HepG2 (cell line): ENCODE data around the gene TTC39B.

Source experiments
- GABPA ChIP-seq, 2 experiments: IDR thresholded peaks; 2 replicates each; pipeline ENCODE4 v1.6.1; 2011 to 2016; ENCODE audit warnings: low read depth in 2 of 2, low read length in 1 of 2, missing biosample characterization in 1 of 2, missing genetic modification characterization in 1 of 2
- MTA3 ChIP-seq: sonication (generic); formaldehyde crosslinking; IDR thresholded peaks from 2 replicates; pipeline ENCODE4 v1.4.0; 2020; ENCODE audit warnings: missing genetic modification reagents
- SMAD3 ChIP-seq: sonication (generic); formaldehyde crosslinking; IDR thresholded peaks from 2 replicates; pipeline ENCODE4 v1.4.0; 2020; ENCODE audit warnings: missing genetic modification reagents
- SRY ChIP-seq: sonication (generic); formaldehyde crosslinking; IDR thresholded peaks from 2 replicates; pipeline ENCODE4 v1.8.0; 2022; ENCODE audit warnings: mild to moderate bottlenecking, missing genetic modification reagents
- TCF7 ChIP-seq: sonication (generic); IDR thresholded peaks from 2 replicates; pipeline ENCODE4 v1.6.1; 2016; ENCODE audit warnings: antibody characterized with exemption, low read depth
- TEAD3 ChIP-seq: optimal IDR thresholded peaks from 2 replicates; pipeline ENCODE3; 2016; ENCODE audit warnings: borderline replicate concordance
- ZNF33A ChIP-seq: sonication (generic); formaldehyde crosslinking; IDR thresholded peaks from 2 replicates; pipeline ENCODE4 v1.5.1; 2020; ENCODE audit warnings: missing genetic modification reagents, mild to moderate bottlenecking, moderate library complexity, borderline replicate concordance
- ZNF546 ChIP-seq: sonication (generic); formaldehyde crosslinking; conservative IDR thresholded peaks from 2 replicates; pipeline ENCODE4 v1.8.1; 2023; ENCODE audit warnings: mild to moderate bottlenecking, missing genetic modification reagents
- ZNF616 ChIP-seq: sonication (generic); formaldehyde crosslinking; IDR thresholded peaks from 2 replicates; pipeline ENCODE4 v1.5.0; 2020; ENCODE audit warnings: low read depth, mild to moderate bottlenecking, missing genetic modification reagents
- ZNF703 ChIP-seq: sonication (generic); formaldehyde crosslinking; IDR thresholded peaks from 2 replicates; pipeline ENCODE4 v1.5.1; 2020; ENCODE audit warnings: missing genetic modification reagents, mild to moderate bottlenecking, moderate library complexity, borderline replicate concordance
- ZNF737 ChIP-seq: sonication (generic); formaldehyde crosslinking; IDR thresholded peaks from 2 replicates; pipeline ENCODE4 v1.5.0; 2020; ENCODE audit warnings: missing genetic modification reagents, mild to moderate bottlenecking, borderline replicate concordance
- TF ChIP-seq, protein P1 (sequence below): sonication (generic); formaldehyde crosslinking; conservative IDR thresholded peaks from 2 replicates; pipeline ENCODE4 v1.8.1; 2023; ENCODE audit warnings: missing genetic modification reagents
- TF ChIP-seq, protein P2 (sequence below): sonication (generic); formaldehyde crosslinking; IDR thresholded peaks from 2 replicates; pipeline ENCODE4 v1.9.0; 2021; ENCODE audit warnings: missing genetic modification reagents, mild to moderate bottlenecking, borderline replicate concordance

DNA sequence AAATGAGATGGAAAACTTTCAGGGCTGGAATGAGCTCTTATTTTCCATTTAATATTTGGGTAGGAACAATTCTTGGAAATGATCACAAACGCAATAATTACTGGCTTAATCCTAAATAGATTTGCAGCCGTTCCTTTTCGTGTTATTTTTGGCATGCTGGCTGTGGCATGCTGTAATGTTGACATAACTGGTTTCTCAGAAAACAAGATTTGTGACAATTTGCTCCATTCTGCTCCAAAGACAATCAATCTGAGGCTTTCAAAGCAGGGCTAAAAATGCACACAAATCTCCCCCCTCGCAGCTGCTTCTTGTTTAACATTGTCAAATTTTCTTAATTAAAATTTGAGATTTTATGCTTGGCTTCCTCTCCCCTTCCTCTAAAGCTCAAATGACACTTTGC lies 151.2 kb downstream of the TTC39B start:
- TF ChIP-seq ZNF703 (CRISPR knock-in tag) (no peak), ZNF737 (CRISPR knock-in tag) (no peak), MTA3 (CRISPR knock-in tag) (no peak), SMAD3 (CRISPR knock-in tag) (no peak), TCF7 (no peak), SRY (CRISPR knock-in tag) (no peak), GABPA (IDR thresholded peaks at IDR 0.05; ENCODE audit: low read depth, low read length) (no peak), GABPA (CRISPR knock-in tag; IDR thresholded peaks at IDR 0.05; ENCODE audit: low read depth) (no peak), TEAD3 (no peak), ZNF33A (CRISPR knock-in tag) (no peak), ZNF546 (CRISPR knock-in tag) (no peak), ZNF616 (CRISPR knock-in tag) (no peak)
- TF ChIP-seq, protein P1, sequence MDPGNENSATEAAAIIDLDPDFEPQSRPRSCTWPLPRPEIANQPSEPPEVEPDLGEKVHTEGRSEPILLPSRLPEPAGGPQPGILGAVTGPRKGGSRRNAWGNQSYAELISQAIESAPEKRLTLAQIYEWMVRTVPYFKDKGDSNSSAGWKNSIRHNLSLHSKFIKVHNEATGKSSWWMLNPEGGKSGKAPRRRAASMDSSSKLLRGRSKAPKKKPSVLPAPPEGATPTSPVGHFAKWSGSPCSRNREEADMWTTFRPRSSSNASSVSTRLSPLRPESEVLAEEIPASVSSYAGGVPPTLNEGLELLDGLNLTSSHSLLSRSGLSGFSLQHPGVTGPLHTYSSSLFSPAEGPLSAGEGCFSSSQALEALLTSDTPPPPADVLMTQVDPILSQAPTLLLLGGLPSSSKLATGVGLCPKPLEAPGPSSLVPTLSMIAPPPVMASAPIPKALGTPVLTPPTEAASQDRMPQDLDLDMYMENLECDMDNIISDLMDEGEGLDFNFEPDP (CRISPR knock-in tag) = no peak
- TF ChIP-seq, protein P2, sequence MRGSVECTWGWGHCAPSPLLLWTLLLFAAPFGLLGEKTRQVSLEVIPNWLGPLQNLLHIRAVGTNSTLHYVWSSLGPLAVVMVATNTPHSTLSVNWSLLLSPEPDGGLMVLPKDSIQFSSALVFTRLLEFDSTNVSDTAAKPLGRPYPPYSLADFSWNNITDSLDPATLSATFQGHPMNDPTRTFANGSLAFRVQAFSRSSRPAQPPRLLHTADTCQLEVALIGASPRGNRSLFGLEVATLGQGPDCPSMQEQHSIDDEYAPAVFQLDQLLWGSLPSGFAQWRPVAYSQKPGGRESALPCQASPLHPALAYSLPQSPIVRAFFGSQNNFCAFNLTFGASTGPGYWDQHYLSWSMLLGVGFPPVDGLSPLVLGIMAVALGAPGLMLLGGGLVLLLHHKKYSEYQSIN (CRISPR knock-in tag) = no peak
